ENCODE measurements around the gene CCNDBP1. TPM values are rescaled to one million over a fixed set of nuclear protein-coding genes. Genes with fewer than 3 reads are reported as not detected.
"Not testable (repeated sequence)": the region's sequence is repeated elsewhere in the genome, so short reads cannot be mapped to it uniquely, and the experiment has no call there.

CCNDBP1 gene
- total RNA-seq, 1 donor from 2014 or later = 90.5 TPM

DNA sequence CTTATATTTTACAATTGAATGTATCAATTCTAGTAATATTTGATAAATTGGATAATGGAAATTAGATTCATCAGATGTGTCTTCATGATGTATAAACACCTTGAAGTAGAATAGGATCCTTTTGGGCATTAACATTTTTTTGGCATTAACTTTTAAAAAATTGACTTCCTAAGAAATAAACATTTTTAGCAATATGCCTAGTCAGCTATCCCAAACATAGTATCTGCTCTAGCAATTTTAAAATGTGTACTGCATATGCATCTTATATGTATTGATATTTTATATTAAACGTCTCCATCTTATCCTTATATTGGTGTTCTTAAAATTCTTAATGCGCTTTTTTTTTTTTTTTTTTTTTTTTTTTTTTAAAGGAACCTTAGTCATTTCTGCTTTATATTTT lies 8.5 kb downstream of the CCNDBP1 start:
- DNase-seq (ENCODE audit: low spot score) = no peak

DNA sequence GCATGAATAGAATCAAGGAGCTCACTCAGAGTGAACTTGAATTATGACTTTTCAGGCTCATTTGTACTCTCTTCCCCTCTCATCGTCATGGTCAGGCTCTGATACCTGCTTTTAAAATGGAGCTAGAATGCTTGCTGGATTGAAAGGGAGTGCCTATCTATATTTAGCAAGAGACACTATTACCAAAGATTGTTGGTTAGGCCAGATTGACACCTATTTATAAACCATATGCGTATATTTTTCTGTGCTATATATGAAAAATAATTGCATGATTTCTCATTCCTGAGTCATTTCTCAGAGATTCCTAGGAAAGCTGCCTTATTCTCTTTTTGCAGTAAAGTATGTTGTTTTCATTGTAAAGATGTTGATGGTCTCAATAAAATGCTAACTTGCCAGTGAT lies 9.6 kb downstream of the CCNDBP1 start:
- DNase-seq (ENCODE audit: low spot score) = no peak

DNA sequence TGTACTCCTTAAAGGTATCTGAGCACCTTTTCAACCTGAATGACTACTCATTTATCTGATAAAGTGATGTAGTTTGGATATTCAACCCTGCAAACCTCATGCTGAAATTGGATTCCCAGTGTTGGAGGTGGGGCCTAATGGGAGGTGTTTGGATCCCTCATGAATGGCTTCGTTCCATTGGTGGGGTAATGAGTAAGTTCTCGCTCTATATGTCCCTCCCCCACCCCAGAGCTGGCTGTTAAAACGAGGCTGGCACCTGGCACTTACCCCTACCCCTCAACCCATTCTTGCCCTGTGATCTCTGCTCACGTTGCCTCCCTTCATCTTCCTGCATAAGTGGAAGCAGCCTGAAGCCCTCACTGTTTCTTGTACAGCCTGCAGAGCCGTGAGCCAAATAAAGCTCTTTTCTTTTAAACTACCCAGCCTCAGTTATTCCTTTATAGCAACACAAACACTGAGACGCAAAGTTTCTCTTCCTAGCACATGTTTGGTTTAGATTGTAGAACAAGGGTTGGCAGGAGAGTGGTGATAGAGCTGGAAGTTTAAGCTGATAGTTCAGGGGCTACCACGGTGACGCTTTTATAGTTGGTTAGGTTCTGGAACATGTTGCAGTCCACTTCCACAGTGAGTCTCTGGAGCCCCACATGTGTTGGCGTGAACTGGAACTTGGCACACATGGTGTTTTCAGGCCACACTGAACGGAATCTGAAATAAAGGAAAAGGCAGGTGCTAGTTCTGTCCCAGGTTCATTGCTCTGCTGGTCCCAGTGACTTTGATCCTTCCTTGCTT lies 11.8 kb downstream of the CCNDBP1 start:
- no peak for DNase-seq (ENCODE audit: low spot score)

DNA sequence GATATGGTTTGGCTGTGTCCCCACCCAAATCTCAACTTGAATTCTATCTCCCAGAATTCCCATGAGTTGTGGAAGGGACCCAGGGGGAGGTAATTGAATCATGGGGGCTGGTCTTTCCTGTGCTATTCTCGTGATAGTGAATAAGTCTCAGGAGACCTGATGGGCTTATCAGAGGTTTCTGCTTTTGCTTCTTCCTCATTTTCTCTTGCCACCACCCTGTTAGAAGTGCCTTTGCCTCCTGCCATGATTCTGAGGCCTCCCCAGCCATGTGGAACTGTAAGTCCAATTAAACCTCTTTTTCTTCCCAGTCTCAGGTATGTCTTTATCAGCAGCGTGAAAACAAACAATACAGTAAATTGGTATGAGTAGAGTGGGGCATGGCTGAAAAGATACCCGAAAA lies 12.6 kb downstream of the CCNDBP1 start:
- not testable (repeated sequence) for DNase-seq (ENCODE audit: low spot score)

DNA sequence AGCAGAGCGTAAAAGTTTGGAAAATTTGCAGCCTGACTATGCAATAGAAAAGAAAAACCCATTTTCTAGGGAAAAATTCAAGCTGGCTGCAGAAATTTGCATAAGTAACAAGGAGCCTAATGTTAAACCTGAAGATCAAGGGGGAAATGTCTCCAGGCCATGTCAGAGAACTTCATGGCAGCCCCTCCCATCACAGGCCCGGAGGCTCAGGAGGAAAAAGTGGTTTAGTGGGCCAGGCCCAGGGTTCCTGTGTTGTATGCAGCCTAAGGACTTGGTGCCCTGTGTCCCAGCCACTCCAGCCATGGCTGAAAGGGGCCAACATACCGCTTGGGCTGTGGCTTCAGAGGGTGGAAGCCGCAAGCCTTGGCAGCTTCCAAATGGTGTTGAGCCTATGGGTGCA lies 13.4 kb downstream of the CCNDBP1 start:
- DNase-seq (ENCODE audit: low spot score) = not testable (repeated sequence)

DNA sequence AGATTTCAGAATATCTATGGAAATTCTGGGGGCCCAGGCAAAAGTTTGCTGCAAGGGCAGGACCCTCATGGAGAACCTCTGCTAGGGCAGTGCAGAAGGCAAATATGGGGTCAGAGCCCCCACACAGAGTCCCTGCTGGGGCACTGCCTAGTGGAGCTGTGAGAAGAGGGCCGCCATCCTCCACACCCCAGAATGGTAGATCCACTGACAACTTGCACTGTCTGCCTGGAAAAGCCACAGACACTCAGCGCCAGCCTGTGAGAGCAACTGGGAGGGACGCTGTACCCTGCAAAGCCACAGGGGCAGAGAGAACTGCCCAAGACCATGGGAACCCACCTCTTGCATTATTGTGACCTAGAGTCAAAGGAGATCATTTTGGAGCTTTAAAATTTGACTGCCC lies 13.8 kb downstream of the CCNDBP1 start:
- DNase-seq (ENCODE audit: low spot score) = no peak

DNA sequence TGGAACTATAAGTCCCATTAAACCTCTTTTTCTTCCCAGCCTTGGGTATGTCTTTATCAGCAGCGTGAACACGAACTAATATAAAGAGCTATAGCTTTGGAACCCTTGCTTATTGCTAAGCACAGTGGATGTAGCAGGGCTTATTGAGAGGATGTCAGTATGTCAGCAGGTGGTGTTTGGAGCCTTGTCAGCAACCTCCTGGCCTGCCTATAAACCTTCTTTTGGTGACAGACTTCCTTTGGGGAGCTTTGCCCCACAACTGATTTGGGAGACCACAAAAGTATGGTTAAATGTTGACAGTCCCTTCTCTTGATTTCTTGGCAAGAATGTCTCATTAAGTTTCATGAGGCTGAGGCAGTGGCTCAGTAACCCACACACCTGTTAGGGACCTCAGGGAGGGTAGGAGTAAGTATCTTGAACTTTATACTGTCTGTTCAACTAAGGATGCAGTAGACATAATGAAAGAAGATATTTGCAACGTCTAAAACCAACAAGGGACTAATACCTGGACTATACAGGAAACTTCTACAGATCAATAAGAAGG lies 14.8 kb downstream of the CCNDBP1 start:
- DNase-seq (ENCODE audit: low spot score) = no peak

DNA sequence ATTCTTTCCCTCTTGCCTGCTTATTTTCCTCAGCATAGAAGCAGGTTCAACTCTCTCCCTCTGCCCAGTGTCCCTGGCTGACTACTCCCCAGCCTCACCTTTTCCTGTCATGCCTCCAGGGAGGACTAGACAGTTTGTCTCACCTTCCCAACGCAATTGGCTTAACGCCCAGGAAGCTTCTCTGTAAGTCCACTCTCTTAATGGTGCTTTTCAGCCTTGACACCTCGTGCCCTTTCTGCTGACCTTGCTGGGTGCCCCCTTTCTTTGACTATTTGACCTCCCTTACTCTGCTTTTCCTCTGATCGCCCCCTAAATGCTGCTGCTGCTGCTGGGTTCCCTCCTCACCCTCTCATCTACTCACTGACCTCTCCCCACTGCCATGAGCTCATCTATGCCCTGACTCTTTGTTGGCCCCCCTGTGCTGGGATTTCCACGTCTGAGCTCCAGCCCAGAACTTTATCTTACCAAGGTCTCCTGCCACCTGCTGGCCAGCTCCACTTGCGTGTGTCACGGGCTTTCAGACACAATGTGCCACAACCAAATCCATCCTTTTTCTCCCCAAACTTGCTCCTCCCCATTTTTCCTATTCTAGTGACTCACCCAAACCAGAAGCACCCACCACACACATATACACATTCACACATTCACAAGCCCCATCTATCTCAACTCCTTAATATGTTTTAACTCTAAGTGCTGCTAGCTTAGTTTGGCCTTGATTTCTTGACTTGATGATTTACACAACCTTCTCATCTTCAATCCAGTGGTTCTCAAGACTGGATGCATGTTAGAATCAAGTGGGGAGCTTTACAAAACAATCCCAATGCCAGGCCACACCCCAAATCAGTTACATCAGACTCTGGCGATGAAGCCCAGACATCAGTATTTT lies 19.1 kb downstream of the CCNDBP1 start:
- DNase-seq (ENCODE audit: low spot score) = peak; percentile 40

DNA sequence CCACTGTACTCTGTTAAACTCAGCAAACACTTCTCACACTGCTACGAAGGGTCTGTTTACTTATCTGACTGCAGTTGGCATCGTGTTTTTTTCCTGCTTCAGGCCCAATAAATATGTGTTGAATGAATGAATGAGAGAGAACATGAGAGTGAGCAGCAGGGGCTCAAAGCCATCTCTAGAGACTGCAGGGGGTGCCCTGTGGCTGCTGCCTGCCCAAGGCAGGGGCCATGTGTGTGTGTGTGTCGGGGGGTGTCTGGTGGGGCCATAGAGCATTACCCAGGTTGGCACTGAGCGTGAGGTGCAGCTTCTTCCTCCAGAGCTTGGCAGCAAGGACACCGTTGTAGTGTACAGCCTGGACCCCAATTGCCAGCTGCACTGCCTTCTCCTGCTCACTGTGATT lies 20.9 kb downstream of the CCNDBP1 start:
- no peak for DNase-seq (ENCODE audit: low spot score)

DNA sequence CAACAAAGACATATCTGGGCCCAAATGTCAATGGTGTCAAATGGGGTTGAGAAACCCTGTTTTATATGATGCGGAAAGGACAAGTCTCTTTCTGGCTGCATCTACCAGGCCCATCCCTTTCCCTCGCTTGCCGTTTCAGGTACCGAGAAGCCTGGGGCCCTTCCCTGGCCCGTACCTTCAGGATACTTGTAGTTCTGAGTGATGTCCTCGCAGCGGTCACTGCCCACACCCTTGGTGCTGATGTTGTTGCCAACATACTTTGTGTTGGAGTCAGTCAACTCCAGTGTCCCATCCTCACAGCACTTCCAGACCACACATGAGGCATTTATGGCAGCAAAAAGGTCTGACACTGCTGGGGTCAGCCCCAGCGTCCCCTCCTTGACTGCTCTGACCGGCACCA lies 21.8 kb downstream of the CCNDBP1 start:
- no peak for DNase-seq (ENCODE audit: low spot score)

DNA sequence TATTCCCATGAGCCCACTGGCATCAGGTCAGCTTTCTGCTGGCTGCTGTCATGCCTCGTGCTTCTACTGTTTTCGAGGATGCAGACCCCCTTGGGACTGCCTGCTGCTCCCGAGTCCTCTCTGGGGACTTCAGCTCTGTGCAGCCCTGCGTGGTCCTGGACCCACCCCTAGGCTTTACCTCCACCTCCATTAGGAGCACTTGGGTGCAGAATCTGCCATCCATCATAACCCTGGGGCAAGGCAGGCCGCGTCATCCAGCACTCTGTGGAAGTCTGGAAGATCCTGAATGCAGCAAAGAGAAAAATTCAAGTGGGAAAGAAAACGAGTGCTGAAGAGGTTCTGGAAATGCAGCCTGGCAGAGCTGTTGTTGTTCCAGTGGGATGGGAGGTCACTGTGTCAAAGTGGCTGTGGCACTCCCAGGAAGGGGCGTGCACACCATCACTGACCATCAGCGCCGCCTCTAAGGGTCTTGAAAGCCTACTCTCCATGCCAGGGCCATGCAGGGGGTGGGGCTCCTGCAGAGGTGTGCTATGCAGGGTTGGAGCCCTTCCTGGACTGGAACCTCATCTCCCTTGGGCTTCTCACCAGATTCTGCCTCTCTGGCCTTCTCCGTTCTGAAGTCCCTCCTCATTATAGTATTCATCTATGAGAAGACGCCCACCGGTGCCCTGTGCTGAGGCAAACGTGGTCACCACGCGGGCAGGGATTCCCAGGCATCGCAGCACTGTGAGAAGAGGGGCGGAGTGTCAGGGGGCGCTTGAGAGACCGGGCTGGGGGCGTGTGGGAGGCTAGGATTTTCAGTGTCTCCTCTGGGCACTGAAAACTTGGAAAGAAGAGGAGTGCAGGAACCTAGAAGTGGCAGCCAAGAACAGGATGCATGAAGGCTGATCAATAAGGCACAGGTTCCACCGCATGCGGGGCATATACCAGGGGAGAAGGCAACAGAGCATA lies 23.1 kb downstream of the CCNDBP1 start:
- no peak for DNase-seq (ENCODE audit: low spot score)

DNA sequence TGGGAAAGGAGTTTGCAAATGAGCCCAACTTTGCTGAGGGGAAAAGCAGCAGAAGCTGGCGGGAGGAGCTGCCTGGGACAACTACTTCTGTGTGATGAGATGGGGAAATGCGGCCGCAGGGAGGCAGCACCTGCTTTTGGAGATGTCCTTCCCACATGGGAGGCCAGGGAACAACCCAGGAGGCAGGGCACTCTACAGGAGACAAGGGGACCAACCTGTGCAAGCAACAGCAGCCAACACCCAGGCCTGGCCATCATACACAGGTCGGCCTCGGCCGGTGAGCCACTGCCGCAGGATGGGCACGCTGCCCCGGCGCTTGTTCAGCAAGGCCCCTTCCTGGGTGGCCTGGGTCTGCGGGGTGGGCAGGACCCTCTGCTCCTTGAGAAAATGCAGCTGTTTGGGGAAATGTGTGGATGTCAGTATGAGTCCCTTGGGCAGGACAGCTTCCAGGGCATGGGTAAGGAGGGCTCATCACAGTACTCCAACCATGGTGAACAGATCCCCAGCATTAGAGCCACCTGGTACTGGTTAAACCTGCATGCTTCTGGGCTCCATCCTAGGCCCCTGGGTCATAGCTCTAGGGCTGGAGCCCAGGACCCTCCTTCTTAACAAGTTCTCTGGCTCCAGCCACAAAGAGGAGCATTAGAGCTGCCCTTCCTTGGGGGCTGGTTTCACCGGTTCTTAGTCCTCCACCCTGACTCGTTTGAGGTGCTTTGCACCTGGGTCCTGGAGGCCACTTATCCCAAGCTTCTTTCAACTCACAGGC lies 24.0 kb downstream of the CCNDBP1 start:
- DNase-seq (ENCODE audit: low spot score) = no peak

DNA sequence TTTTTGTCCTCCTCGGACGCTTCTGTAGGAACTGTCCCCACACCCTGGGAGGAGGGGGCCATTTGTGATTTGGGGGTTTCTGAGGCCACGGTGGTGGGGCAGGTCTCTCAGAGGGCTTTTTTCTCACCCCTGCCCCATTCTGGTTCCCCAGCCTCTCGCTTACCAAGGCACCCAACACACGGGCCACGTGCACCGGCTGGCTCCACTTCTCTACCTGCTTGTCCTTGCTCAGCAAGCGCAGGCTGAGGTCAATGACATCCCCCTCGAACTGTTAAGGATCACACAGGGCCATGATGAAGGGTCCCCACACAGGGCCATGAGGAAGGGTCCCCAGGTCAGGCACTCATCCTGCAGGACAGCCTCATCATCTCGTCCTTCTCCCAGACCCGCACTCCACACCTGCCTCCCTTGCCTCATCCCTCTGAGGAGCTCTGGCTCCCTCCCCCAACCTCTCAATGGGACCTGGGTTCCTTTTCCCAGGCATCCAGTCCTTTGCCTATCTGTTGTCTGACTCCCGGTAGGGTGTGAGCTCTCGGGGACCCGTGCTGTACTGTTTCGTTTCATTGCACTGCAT lies 25.1 kb downstream of the CCNDBP1 start:
- no peak for DNase-seq (ENCODE audit: low spot score)

DNA sequence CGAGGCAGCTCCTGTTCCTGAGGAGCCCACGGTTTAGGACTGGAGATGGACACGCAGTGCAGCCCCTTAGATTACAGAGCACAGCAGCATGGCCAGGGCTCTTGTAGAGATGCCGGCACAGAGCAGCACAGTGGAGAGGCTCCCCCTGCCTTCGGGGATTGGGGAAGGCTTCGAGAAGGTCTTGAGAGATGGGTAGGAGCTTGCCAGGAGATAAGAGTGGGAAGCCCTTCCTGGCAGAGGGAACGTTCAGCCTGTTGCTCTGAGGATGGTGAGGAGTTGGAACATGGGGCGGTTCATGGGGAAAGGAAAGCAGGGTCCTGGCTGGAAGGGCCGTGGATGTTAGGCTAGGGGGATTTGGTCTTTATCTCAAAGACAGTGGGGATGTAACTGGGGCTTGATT lies 25.6 kb downstream of the CCNDBP1 start:
- DNase-seq (ENCODE audit: low spot score) = no peak

DNA sequence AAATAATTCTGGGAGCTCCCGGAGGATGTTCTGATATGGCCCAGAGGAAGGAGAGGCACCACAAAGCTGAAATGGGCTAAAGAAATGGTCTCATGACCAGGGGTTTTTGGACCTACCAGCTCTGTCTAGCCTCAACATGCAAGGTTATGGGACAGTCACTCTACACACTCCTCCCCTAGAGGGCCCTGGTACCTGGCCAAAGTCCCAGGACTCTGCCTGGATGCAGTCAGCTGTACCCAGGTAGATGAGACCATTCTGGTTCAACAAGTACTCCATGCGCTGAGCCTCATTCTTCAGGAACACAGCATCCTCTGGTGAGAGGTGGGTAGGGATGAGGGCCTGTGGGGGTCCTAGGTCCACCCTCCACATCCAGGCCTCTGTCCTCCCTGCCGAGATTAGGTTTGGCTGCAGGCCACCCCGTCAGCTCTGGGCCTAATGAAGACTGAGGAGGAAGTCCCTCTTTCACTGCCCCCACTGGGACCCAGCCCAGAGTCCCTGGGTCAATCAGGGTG lies 26.1 kb downstream of the CCNDBP1 start:
- no peak for DNase-seq (ENCODE audit: low spot score)

DNA sequence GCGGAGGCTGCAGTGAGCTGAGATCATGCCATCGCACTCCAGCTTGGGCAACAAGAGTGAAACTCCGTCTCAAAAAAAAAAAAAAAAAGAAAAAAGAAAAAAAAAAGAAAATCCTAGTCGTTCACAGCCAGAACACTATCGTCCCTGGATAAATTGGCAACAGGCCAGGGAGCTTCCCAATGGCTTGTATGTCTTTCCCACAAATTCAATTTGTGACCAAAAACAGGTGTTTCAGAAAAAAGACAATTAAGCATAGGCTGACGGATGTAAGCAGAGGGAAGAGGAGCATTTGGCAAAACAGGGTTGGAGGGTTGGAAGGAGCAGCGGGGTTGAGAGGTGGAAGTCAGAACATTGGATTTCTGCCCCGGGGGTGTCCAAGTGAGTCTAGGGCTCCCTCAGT lies 27.1 kb downstream of the CCNDBP1 start:
- DNase-seq (ENCODE audit: low spot score) = no peak

DNA sequence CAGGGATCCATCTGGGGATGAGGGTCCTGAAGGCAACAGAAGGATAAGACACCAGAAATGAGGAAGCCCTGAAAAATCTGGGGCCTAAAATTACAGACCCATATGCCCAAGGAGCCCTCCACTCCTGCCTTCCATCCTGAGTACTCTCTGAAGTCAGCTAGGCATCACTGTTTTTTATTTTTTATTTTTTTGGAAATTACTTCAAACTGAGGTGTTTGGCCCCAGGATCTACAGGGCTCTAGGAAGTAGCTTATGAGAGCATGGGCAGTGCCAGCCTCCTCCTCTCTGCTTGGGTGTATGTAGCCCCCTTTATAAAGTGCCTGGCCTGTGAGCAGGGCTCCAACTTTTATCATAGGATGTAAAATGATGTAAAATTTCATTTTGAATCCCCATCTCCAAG lies 27.7 kb downstream of the CCNDBP1 start:
- DNase-seq (ENCODE audit: low spot score) = no peak

DNA sequence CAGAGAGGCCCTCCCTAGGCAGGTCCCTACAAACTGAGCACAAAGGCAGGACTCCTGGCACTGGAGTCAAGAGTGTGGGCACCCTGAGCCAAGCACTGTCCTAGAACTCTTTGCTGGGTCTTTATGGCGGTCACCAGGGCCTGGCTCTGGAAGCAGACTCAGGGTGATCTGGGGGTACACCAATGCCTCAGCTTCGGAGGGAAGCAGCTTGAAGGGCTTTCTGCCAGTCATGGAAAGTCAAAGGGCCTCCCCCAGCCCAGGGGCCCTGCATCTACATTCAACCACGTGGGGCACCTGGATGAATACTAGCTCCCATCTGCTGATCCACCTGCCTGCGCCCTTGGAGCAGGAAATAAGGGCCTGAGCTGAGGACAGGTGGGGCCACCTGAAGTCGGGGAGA lies 28.3 kb downstream of the CCNDBP1 start:
- no peak for DNase-seq (ENCODE audit: low spot score)

DNA sequence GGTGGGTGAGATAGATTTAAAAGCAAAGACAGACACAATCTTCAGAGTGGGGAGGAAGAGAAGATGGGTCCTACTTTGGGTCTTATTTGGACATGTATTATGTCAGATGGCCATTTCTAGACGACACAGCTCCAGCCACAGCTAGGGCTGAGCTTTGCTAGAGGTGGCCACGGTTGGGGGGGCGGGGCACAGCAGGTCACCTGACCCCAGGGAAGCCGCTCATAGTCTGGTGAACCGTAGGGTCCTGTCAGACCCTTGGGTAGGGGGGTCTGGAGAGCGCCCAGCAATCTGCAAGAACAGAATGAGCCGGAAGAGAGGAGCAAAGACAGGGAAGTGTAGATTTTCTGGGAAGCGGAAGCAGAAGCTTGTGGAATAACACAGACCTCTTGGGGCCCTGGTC lies 29.0 kb downstream of the CCNDBP1 start:
- no peak for DNase-seq (ENCODE audit: low spot score)

Measured in umbilical cord (tissue), 2 donors.